ENCODE measurements around the gene HSFX1.
"Not testable (repeated sequence)": the region's sequence is repeated elsewhere in the genome, so short reads cannot be mapped to it uniquely, and the experiment has no call there.

HSFX1 gene

GRCh38 chrX:149773768-149774167 is at the start of gene HSFX1:
Gene HSFX1, plus strand, starts transcription at chrX:149774068. Its CDS starts 614 bp downstream, at chrX:149774682.
- not testable (repeated sequence) for DNase-seq

GRCh38 chrX:149727308-149727707 is 46.6 kb upstream of the HSFX1 start:
- not testable (repeated sequence) for DNase-seq

- not testable (repeated sequence) for DNase-seq
Measured at GRCh38 chrX:149742269-149742668, 31.6 kb upstream of the HSFX1 start.

- DNase-seq = not testable (repeated sequence)
Measured at GRCh38 chrX:149746390-149747007, 27.4 kb upstream of the HSFX1 start.

- no peak for DNase-seq
Measured at GRCh38 chrX:149757206-149758067, 16.4 kb upstream of the HSFX1 start.

GRCh38 chrX:149758068-149758714 is 15.7 kb upstream of the HSFX1 start:
- DNase-seq = no peak

GRCh38 chrX:149758715-149759078 is 15.2 kb upstream of the HSFX1 start:
- not testable (repeated sequence) for DNase-seq

- DNase-seq = no peak
Measured at GRCh38 chrX:149759824-149760223, 14.0 kb upstream of the HSFX1 start.

GRCh38 chrX:149760965-149761364 is 12.9 kb upstream of the HSFX1 start:
- no peak for DNase-seq

- not testable (repeated sequence) for DNase-seq
Measured at GRCh38 chrX:149761858-149762674, 11.8 kb upstream of the HSFX1 start.

- DNase-seq = no peak
Measured at GRCh38 chrX:149762696-149763614, 10.9 kb upstream of the HSFX1 start.

- not testable (repeated sequence) for DNase-seq
Measured at GRCh38 chrX:149770344-149770743, 3.5 kb upstream of the HSFX1 start.

- not testable (repeated sequence) for DNase-seq
Measured at GRCh38 chrX:149773026-149773425, 842 bp upstream of the HSFX1 start.

- not testable (repeated sequence) for DNase-seq
Measured at GRCh38 chrX:149777999-149778398, 4.1 kb downstream of the HSFX1 start.

- DNase-seq = not testable (repeated sequence)
Measured at GRCh38 chrX:149781727-149782126, 7.9 kb downstream of the HSFX1 start, which contains the start of gene MAGEA9. Gene MAGEA9, plus strand, starts transcription at chrX:149781930. Its CDS starts 4,281 bp downstream, at chrX:149786211.

GRCh38 chrX:149795531-149795930 is 21.7 kb downstream of the HSFX1 start:
- not testable (repeated sequence) for DNase-seq

GRCh38 chrX:149799095-149799714 is 25.3 kb downstream of the HSFX1 start:
- DNase-seq = no peak

- DNase-seq = no peak
Measured at GRCh38 chrX:149799938-149800337, 26.1 kb downstream of the HSFX1 start.

GRCh38 chrX:149803458-149804062 is 29.7 kb downstream of the HSFX1 start:
- no peak for DNase-seq

- no peak for DNase-seq
Measured at GRCh38 chrX:149804102-149804501, 30.2 kb downstream of the HSFX1 start.

Measured in SW 1271 (cell line).